Neural cell (in vitro differentiated cells): Measurements from ENCODE around the gene ROR1.

Experiments used
- CTCF ChIP-seq: fragments of 450-650 bp; IDR thresholded peaks from 2 replicates; pipeline ENCODE4 v1.5.1; 2014; ENCODE audit warnings: antibody characterized with exemption, mild to moderate bottlenecking, moderate library complexity; ENCODE audit not compliant: poor library complexity, severe bottlenecking
- TAF1 ChIP-seq: IDR thresholded peaks from 2 replicates; pipeline ENCODE4 v1.6.1; 2012; ENCODE audit warnings: low read depth

- no peak for TF ChIP-seq CTCF
- no peak for TF ChIP-seq TAF1
Observed at GRCh38 chr1:63784083-63784482, 10.3 kb downstream of the ROR1 start.
